ENCODE results near the gene GLRA2. TPM values are rescaled to one million over a fixed set of nuclear protein-coding genes. Genes with fewer than 3 reads are reported as not detected.

Gene GLRA2
- total RNA-seq, 1 donor from 2014 or later: not detected

DNA sequence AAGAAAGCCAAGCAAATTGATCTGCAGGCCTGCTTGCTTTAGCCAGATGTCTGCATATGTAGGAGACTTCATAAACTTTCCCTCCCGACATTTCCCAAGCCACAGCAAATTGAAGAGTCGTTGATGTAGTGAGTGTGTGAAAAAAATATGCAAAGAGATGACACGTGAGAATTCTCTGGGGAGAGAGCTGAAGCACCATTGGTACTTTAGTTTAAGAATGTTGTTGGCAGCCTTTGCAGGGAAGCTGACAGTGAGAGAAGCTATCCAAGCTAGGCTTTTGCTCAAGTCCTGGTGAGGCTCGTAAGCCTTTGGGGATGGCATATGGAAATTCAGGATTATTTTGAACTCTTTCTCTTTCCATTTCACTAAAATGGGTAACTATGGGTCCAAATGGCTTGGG lies 87.5 kb downstream of the GLRA2 start:
- TF ChIP-seq, protein P1, sequence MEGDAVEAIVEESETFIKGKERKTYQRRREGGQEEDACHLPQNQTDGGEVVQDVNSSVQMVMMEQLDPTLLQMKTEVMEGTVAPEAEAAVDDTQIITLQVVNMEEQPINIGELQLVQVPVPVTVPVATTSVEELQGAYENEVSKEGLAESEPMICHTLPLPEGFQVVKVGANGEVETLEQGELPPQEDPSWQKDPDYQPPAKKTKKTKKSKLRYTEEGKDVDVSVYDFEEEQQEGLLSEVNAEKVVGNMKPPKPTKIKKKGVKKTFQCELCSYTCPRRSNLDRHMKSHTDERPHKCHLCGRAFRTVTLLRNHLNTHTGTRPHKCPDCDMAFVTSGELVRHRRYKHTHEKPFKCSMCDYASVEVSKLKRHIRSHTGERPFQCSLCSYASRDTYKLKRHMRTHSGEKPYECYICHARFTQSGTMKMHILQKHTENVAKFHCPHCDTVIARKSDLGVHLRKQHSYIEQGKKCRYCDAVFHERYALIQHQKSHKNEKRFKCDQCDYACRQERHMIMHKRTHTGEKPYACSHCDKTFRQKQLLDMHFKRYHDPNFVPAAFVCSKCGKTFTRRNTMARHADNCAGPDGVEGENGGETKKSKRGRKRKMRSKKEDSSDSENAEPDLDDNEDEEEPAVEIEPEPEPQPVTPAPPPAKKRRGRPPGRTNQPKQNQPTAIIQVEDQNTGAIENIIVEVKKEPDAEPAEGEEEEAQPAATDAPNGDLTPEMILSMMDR (conservative IDR thresholded peaks at IDR 0.05; ENCODE audit: low read depth, low read length): no peak

DNA sequence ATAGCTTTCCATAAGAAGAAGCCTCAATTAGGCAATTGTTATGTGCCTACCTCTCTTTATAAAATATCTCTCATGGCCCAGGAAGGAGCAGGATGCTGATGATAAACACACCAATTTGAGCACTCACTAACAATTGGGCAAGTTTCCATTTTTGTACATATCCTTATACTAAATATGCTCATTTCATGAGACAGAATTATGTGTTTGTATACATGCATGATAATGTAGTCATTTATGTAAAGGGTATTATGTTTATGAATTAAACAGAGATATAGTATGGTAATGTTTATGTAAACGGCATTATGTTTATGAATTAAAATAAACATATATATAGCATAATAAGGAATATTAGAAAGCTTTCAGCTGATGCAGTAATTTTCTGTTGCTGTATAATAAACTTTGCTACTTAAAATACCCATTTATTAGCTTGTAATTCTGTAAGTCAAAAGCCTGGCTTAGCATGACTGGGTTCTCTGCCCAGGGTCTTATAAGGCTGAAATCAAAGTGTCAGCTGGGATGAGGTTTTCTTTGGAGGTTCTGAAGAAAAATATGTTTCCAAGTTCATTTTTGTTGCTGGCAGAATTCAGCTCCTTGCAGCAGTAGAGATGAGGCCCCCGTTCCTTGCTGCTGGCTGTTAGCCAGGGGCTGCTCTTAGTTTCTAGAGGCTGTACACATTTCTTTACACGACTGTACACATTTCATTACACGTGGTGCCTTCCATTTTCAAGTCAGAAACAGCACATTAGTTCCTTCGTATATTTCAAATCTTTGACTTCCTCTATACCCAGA lies 89.0 kb downstream of the GLRA2 start:
- DNase-seq (ENCODE audit: low read depth): no peak
- TF ChIP-seq, protein P1 (conservative IDR thresholded peaks at IDR 0.05; ENCODE audit: low read depth, low read length): no peak
- H3K4me3 ChIP-seq (ENCODE audit: low read depth, low read length): no peak overlapping the region

More for the DNA sequence above, 87.5 kb downstream of the GLRA2 start:
- DNase-seq (ENCODE audit: low read depth): no peak
- no peak overlapping the region for H3K4me3 ChIP-seq (ENCODE audit: low read depth, low read length)

DNA sequence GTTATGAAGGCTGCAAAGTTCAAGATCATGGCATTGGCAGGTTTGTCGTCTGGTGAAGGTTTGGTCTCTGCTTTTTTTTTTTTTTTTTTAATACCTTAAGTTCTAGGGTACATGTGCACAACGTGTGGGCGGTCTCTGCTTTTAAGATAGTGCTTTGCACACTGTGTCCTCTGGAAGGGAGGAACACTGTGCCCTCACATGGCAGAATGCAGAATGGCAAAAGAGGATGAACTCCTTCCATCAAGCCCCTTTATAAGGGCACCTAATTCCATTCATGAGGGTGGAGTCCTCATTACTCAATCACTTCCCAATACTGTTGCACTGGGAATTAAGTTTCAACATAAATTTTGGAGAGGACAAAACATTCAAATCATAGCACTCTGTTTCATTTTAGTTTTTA lies 101.4 kb downstream of the GLRA2 start:
- TF ChIP-seq, protein P1 (conservative IDR thresholded peaks at IDR 0.05; ENCODE audit: low read depth, low read length): peak; percentile 29
- H3K4me3 ChIP-seq (ENCODE audit: low read depth, low read length): no peak overlapping the region
- DNase-seq (ENCODE audit: low read depth): no peak

DNA sequence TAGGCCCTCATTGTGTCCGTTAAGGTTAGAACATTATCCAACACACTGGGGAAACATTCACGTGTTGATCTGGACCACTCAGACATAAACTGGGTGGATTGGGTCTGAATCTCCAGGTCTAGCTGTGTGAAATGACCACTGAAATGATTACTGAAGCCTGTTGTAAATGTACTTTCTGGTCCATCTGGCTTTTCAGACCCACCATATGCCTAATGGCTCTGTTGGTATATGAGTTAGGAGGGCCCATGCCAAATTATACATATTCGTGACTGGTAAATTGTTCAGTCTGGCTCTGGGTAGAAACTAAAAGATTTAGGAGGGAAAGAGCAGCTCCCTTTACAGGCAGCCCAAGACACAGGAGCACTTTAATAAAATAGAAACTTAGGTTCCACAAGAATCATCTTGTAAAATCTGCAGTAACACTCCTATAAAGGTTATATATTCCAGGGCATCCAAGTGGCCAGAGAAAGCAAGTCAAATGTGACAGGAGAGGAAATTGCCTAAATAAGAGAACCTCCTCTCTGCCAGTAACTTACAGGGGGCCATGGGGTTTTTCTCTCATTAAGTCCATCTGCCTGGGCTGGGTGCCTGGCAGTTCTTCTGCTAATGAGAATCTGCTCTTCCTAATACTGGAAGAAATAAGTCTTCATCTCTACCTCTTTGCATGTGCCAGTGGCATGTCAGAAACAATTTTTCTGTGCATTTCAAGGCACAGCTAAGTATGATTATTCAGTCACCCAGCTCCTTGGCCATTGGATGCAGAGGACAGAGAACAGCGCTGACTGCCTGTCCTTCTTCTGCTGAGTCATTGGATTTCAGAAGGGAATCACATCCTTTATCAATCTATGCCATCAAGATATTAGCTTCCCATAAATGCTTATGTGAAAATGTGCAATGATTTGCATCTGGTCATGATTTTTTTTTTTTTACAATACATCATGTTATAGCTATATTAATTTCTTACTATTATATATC lies 112.6 kb downstream of the GLRA2 start:
- TF ChIP-seq, protein P1 (conservative IDR thresholded peaks at IDR 0.05; ENCODE audit: low read depth, low read length): no peak
- DNase-seq (ENCODE audit: low read depth): no peak
- H3K4me3 ChIP-seq (ENCODE audit: low read depth, low read length): no peak overlapping the region

DNA sequence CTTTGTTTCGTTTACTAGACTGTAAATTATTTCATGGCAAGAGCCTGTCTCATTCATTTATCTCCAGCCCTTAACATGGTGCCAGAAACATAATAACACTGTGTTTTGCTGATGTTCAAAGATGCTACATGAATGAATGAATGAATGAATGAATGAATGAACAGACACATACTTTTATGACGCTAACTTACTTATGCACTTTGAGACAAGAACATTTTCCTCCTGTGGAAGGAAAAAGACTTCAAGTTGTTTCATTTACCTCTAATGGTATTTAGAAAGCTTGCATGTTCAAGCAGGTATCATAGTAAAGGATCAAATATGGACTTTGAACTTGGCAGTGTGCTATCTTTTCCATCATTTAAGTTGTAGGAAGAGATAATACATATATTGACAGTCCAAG lies 131.6 kb downstream of the GLRA2 start:
- H3K4me3 ChIP-seq (ENCODE audit: low read depth, low read length): no peak overlapping the region
- DNase-seq (ENCODE audit: low read depth): no peak
- TF ChIP-seq, protein P1 (conservative IDR thresholded peaks at IDR 0.05; ENCODE audit: low read depth, low read length): no peak

DNA sequence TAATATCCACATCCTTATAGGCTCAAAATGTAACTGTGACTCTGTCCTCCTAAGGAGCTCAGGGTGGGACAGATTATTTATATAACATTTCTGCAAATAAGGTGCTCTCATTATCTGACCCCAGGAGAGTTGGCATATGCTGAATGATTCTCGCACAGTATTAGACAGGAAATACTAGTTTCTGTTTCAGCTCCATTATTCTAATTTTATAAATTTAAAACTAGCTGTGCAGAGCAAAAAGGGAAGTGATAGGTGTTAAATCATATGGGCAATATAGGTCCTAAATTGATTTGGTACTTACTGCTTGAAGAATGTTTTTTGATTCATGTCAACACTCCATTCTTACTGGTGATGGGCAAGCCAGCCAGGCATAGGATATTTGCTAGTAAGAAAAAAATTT lies 141.5 kb downstream of the GLRA2 start:
- TF ChIP-seq, protein P1 (conservative IDR thresholded peaks at IDR 0.05; ENCODE audit: low read depth, low read length): no peak
- no peak for DNase-seq (ENCODE audit: low read depth)
- no peak overlapping the region for H3K4me3 ChIP-seq (ENCODE audit: low read depth, low read length)
